ENCODE measurements around the gene HDAC11.

HDAC11 gene

GRCh38 chr3:13553686-13554085, 73.6 kb downstream of the HDAC11 start:
- no peak for DNase-seq (ENCODE audit: low read depth)
- TF ChIP-seq CTCF (conservative IDR thresholded peaks at IDR 0.05; ENCODE audit: low read depth, low read length), result no peak
- H3K4me3 ChIP-seq (ENCODE audit: low read length), result no peak overlapping the region

- no peak overlapping the region for H3K4me3 ChIP-seq (ENCODE audit: low read length)
- no peak for DNase-seq (ENCODE audit: low read depth)
- no peak for TF ChIP-seq CTCF (conservative IDR thresholded peaks at IDR 0.05; ENCODE audit: low read depth, low read length)
Observed at GRCh38 chr3:13555753-13556152, 75.6 kb downstream of the HDAC11 start.

Measured in retinal pigment epithelial cell (primary cell).